Fibroblast of the aortic adventitia (primary cell): ENCODE results near the gene SSNA1. TPM values are rescaled to one million over a fixed set of nuclear protein-coding genes. Genes with fewer than 3 reads are reported as not detected.
A peak's percentile ranks its signal among the peaks of the same experiment; 100 is the strongest.

Experiments
- DNase-seq: peaks from one replicate; pipeline ENCODE4 v3.0.0-alpha.2; 2010; ENCODE audit warnings: low read depth
- H3K4me3 ChIP-seq: 2 replicates; pipeline ENCODE4 v1.5.1; 2011; ENCODE audit warnings: low read depth, mild to moderate bottlenecking, control low read depth, low read length, moderate library complexity
- total RNA-seq: library from RNA; depleted of rRNA; stranded (reverse); fragments of >200 nt; gene quantifications from 2 replicates; pipeline ENCODE4 v1.2.3, GENCODE V29; 2012; ENCODE audit warnings: low replicate concordance
- TF ChIP-seq, protein P1 (sequence below): IDR thresholded peaks from 2 replicates; pipeline ENCODE4 v1.5.1; 2011; ENCODE audit warnings: mild to moderate bottlenecking, low read length, control low read depth, inconsistent platforms; ENCODE audit not compliant: insufficient read depth

Gene SSNA1
- total RNA-seq, 1 donor: 51.5 TPM

DNA sequence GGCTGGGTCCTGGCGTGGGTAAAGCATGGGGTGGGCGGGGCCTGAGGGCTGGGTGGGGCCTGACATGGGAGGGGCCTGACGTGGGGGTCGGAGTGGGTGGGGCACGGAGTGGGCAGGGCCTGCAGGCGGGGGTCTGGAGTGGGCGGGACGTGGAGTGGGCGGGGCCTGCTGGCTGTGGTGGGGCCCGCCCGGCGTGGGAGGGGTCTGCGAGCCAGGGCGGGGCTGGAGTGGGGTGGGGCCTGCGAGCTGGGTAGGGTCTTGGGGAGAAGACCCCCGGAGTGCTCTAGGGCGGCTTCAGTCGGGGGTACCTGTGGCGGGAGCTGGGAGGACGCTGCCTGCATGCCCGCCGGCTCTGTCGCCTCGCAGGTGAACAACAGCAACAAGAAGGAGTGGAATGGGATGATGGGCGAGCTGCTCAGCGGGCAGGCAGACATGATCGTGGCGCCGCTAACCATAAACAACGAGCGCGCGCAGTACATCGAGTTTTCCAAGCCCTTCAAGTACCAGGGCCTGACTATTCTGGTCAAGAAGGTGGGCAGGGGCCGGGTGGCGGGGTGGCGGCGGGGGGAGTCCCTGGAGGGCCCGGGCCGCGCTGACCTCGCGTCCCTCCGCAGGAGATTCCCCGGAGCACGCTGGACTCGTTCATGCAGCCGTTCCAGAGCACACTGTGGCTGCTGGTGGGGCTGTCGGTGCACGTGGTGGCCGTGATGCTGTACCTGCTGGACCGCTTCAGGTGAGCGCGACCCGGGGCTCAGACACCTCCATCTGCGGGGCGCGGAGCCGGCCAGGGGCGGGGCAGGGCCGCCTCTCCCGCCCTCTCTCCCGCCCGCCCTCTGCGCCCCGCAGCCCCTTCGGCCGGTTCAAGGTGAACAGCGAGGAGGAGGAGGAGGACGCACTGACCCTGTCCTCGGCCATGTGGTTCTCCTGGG lies 26.7 kb upstream of the SSNA1 start:
- no peak overlapping the region for H3K4me3 ChIP-seq
- no peak for DNase-seq
- TF ChIP-seq, protein P1, sequence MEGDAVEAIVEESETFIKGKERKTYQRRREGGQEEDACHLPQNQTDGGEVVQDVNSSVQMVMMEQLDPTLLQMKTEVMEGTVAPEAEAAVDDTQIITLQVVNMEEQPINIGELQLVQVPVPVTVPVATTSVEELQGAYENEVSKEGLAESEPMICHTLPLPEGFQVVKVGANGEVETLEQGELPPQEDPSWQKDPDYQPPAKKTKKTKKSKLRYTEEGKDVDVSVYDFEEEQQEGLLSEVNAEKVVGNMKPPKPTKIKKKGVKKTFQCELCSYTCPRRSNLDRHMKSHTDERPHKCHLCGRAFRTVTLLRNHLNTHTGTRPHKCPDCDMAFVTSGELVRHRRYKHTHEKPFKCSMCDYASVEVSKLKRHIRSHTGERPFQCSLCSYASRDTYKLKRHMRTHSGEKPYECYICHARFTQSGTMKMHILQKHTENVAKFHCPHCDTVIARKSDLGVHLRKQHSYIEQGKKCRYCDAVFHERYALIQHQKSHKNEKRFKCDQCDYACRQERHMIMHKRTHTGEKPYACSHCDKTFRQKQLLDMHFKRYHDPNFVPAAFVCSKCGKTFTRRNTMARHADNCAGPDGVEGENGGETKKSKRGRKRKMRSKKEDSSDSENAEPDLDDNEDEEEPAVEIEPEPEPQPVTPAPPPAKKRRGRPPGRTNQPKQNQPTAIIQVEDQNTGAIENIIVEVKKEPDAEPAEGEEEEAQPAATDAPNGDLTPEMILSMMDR: no peak

DNA sequence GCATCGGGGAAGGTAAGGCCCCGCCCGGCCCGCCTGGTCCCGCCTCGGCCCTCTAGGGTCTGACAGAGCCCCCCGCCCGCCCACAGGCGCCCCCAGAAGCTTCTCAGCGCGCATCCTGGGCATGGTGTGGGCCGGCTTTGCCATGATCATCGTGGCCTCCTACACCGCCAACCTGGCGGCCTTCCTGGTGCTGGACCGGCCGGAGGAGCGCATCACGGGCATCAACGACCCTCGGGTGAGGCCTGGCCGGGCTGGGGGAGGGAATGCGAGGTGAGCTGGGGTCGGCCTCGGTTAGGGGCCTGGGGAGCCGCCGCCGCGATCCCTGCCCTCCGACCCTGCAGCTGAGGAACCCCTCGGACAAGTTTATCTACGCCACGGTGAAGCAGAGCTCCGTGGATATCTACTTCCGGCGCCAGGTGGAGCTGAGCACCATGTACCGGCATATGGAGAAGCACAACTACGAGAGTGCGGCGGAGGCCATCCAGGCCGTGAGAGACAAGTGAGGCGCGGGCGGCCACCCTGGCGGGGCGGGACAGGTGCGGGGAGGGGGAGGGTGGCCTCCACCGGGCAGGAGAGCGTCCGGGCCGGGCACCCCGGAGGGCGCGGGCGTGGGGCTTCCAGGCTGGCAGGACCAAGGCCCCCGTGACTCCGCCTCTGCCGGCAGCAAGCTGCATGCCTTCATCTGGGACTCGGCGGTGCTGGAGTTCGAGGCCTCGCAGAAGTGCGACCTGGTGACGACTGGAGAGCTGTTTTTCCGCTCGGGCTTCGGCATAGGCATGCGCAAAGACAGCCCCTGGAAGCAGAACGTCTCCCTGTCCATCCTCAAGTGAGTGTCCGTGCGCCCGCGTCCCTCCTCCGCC lies 25.7 kb upstream of the SSNA1 start:
- DNase-seq: peak; percentile 6
- TF ChIP-seq, protein P1: no peak
- peak overlapping the region; percentile 42 for H3K4me3 ChIP-seq

DNA sequence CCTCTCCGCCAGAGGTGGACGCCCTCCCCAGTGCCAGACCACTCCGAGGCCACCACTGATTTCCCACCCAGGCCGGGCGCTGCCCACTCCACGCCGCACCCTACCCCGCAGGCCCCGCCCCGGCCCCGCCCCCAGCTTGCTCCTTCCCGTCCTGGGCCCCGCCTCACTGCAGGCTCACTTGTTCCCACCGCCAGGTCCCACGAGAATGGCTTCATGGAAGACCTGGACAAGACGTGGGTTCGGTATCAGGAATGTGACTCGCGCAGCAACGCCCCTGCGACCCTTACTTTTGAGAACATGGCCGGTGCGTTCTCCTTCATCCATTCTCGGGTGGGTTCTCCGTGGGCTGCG lies 25.1 kb upstream of the SSNA1 start:
- TF ChIP-seq, protein P1: no peak
- peak overlapping the region; percentile 42 for H3K4me3 ChIP-seq
- DNase-seq: no peak

DNA sequence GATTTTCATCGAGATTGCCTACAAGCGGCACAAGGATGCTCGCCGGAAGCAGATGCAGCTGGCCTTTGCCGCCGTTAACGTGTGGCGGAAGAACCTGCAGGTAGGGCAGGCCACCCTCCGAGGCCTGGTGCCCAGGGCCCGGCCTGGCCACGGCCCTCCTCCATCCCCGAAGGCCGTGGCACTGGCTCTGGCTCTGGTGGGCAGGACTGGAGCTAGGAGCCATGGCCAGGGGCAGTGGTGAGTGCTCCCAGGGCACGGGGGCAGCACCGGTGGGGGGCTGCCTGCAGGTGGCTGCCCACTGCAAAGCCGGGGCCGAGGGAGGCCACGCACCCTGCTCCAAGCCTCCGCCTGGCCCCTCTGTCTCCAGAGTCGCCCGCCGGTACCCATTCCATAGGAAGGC lies 24.7 kb upstream of the SSNA1 start:
- TF ChIP-seq, protein P1: no peak
- H3K4me3 ChIP-seq: no peak overlapping the region
- no peak for DNase-seq

DNA sequence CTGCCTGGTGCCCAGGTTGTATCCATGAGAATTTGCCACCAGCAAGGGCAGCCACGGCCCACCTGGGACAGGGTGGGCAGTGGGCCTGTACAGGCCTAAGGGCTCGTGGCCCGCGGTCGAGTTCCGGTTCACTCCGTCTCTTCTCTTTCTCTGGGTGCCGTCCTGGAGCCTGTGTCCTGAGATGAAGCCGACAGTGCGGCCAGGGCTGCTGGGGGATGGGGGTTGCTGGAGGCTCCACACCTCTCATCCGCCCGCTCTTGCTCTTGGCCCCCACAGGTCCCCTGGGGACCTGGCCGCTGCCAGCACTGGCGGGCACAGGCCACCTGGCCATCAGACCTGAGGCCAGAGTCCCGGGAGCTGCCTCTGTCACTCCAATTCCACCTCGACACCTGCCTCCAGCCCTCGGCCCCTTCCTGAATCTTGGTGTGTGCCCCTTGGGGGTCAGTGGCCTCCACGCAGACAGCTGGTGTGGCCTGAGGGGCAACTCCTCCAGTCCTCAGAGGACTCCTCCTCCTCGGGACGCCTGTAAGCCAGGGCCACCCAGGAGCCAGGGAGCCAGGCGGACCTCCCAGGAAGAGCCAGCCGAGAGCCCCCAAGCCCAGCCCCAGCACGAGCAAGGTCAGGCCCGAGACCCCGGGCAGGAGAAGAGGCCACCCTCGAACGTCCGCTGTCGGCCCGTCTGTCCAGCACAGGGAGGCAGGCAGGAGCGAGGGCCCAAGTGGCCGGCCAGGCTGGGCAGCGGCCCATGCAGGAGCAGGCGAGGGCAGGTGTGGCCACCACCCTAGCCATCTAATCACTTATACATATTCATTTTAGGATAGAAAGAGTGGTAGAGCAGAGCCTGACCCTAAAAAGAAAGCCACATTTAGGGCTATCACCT lies 23.9 kb upstream of the SSNA1 start:
- no peak for DNase-seq
- H3K4me3 ChIP-seq: no peak overlapping the region
- TF ChIP-seq, protein P1: no peak

DNA sequence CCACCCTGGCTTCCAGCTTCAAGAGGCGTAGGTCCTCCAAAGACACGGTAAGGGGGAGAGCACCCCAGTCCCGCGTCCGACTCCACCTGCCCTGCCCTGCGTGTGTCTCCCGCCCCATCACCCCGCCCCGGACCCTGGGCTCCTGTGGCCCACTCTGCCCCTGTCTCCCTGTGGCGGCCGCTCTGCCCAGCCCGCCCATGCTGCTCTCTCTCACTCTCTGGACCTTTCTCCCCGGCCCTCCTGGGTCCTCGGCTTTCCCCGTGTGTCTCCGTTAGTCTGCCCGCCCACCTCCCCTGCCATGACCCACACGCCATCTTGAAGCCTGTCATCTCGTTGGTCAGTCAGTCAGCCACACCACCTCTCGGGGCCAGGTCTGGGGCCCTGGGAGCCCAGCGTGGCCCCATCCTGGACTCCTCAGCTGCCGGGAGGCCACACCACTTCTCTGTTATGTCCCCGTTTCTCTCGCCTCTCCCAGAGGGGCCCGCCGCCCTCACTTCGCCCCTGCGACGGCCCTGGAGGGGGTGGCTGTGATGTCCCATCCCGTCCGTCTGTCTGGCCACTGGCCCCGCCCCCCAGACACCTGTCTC lies 23.1 kb upstream of the SSNA1 start:
- no peak overlapping the region for H3K4me3 ChIP-seq
- TF ChIP-seq, protein P1: no peak
- no peak for DNase-seq
